Placental pericyte (primary cell): ENCODE data around the gene CEP85. TPM values are rescaled to one million over a fixed set of nuclear protein-coding genes. Genes with fewer than 3 reads are reported as not detected.

Experiments
- total RNA-seq: library from RNA; depleted of rRNA; stranded (reverse); fragments of >200 nt; gene quantifications from 2 replicates; pipeline ENCODE4 v1.2.3, GENCODE V29; 2012

Gene CEP85
- 2.4 and 13.7 TPM in 2 replicates for total RNA-seq

GRCh38 chr1:26233903-26234643 is at the start of gene CEP85:
Gene CEP85, plus strand, starts transcription at chr1:26234200. Its CDS starts 5,584 bp downstream, at chr1:26239784.

DNA sequence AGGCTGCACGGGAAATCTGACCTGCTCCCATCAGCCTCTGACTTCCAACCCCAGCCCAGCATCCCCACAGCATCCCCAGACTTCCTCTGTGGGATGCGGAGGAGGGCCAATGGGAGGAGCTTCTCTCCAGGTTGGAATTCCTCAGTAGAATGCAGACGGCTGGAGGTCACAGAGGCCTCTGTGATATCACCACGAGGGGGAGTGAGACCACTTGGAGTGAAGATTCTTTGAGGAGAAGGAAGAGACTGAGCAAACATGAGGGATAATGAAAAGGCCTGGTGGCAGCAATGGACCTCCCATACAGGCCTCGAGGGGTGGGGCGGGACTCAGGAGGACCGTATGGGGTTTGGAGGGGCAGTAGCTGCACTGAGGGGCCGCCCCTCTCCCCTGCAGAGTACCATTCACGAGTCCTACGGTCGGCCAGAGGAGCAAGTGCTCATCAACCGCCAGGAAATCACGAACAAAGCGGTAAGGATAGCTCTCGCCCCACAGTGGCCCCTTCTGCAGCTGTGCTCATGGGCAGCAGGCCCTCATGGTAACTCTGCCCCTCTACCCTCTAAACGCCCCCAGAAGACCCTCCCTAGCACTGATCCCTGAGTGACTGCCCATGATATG is 43.5 kb upstream of the CEP85 start, which contains the start of gene CATSPER4:
Gene CATSPER4, plus strand, starts transcription at position 230 of the 615 bp plus-strand sequence. Its CDS starts 26 bp downstream, at position 256.

GRCh38 chr1:26279456-26280332 is 45.7 kb downstream of the CEP85 start, which contains the start of gene SH3BGRL3:
Gene SH3BGRL3, plus strand, starts transcription at chr1:26280086. Its CDS starts 70 bp downstream, at chr1:26280156.

GRCh38 chr1:26306290-26307229 is 72.6 kb downstream of the CEP85 start, which contains the start of gene UBXN11:
Gene UBXN11, minus strand, starts transcription at chr1:26306636. Its CDS starts 3,753 bp downstream, at chr1:26302883.

GRCh38 chr1:26317612-26318337 is 83.8 kb downstream of the CEP85 start, which contains the start of gene CD52:
Gene CD52, plus strand, starts transcription at chr1:26317958. Its CDS starts 60 bp downstream, at chr1:26318018.

Other genes with a start within 250 kb of the CEP85 start
- 7.9 and 13.2 TPM in 2 replicates for gene PAFAH2, start 236.1 kb upstream of the CEP85 start, total RNA-seq
- gene EXTL1, start 212.4 kb upstream of the CEP85 start, total RNA-seq: under 0.01 and 0.43 TPM in 2 replicates
- gene SLC30A2, start 188.1 kb upstream of the CEP85 start, total RNA-seq: not detected in 2 replicates
- 0.22 TPM in 1 of 2 replicates, not detected in the other for gene TRIM63, start 166.6 kb upstream of the CEP85 start, total RNA-seq
- gene PDIK1L, start 122.4 kb upstream of the CEP85 start, total RNA-seq: 4.6 and 5.6 TPM in 2 replicates
- not detected in 2 replicates for gene FAM110D, start 75.1 kb upstream of the CEP85 start, total RNA-seq
- not detected in 2 replicates for gene C1orf232, start 65.2 kb upstream of the CEP85 start, total RNA-seq
- gene ZNF593, start 64.3 kb upstream of the CEP85 start, total RNA-seq: 24.3 and 26.3 TPM in 2 replicates
- gene ZNF593OS, start 62.4 kb upstream of the CEP85 start, total RNA-seq: not detected in 2 replicates
- gene CNKSR1, start 56.7 kb upstream of the CEP85 start, total RNA-seq: 0.22 TPM in 1 of 2 replicates, not detected in the other
- gene CATSPER4, start 43.6 kb upstream of the CEP85 start, total RNA-seq: not detected in 2 replicates
- 32.0 and 36.7 TPM in 2 replicates for gene SH3BGRL3, start 45.9 kb downstream of the CEP85 start, total RNA-seq
- 6.8 and 7.7 TPM in 2 replicates for gene UBXN11, start 72.4 kb downstream of the CEP85 start, total RNA-seq
- not detected in 2 replicates for gene CD52, start 83.8 kb downstream of the CEP85 start, total RNA-seq
- gene CRYBG2, start 119.9 kb downstream of the CEP85 start, total RNA-seq: under 0.01 TPM in 1 of 2 replicates, not detected in the other
- not detected in 2 replicates for gene ZNF683, start 138.6 kb downstream of the CEP85 start, total RNA-seq
- not detected in 2 replicates for gene LIN28A, start 176.6 kb downstream of the CEP85 start, total RNA-seq
- gene DHDDS, start 198.1 kb downstream of the CEP85 start, total RNA-seq: 56.2 and 87.6 TPM in 2 replicates
- gene HMGN2, start 238.2 kb downstream of the CEP85 start, total RNA-seq: 183 and 243 TPM in 2 replicates